ENCODE results near the gene ACKR4. TPM values are rescaled to one million over a fixed set of nuclear protein-coding genes. Genes with fewer than 3 reads are reported as not detected.

ACKR4 gene
- total and polyA plus RNA-seq, 9 of the 15 experiments (the other 6 are each of a cell fraction or from before 2014, with no cell fraction given), result 0.04 to 0.06 TPM; not detected in 7

DNA sequence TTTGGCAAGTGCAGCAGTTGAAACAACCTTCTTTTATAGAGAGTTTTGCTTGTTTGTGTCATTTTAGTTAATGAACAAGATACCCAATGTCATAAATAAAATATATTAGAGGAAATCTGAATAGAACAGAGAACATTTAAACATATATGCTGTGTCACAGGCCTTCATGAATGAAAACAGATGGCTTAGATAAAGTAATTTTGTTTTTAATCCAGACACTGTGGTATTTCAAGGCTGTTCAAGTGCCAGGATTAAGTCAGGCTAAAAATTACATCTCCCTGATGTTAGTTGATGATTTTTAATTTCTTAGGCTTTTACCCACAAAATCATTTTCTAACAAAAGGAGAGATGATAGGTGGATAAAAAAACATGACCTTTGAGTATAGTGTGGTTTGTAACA lies 4.9 kb upstream of the ACKR4 start:
- H2AFZ ChIP-seq (ENCODE audit: low read depth, low read length), result no peak overlapping the region
- no peaks in the 10 kb centered on the region for H3K9me3 ChIP-seq (replicated peaks; ENCODE audit: control insufficient read depth, insufficient read depth, low read depth, low read length)
- ChIA-PET CTCF (ENCODE audit: low intra/inter-chr PET ratio) (no interaction called here), POLR2A (no interaction called here)
- no peaks in the 10 kb centered on the region for H3K9me1 ChIP-seq (ENCODE audit: control insufficient read depth, insufficient read depth, low read length)
- ATAC-seq, result no peak
- no peak overlapping the region for H3K9ac ChIP-seq (ENCODE audit: insufficient read depth in 1 of 2, low read depth in 2 of 2, low read length in 2 of 2)
- H4K20me1 ChIP-seq (replicated peaks; ENCODE audit: control insufficient read depth, insufficient read depth, low read length), result no peaks in the 10 kb centered on the region
- in situ Hi-C loops (cut with MboI) (no loop called here), intact Hi-C loops (cut with micrococcal nuclease) (no loop called here)
- H3K4me2 ChIP-seq (ENCODE audit: insufficient read depth, low read length), result no peak overlapping the region
- H3K79me2 ChIP-seq (ENCODE audit: control insufficient read depth, insufficient read depth, low read length), result no peaks in the 10 kb centered on the region
- H3K36me3 ChIP-seq (ENCODE audit: control insufficient read depth, insufficient read depth, low read length), result no peaks in the 10 kb centered on the region
- FAIRE-seq, result no peak
- no peaks in the 10 kb centered on the region for H3K4me1 ChIP-seq (replicated peaks in 1 of 2; ENCODE audit: control insufficient read depth in 2 of 2, insufficient read depth in 2 of 2, low read length in 2 of 2)
- H3K27ac ChIP-seq (ENCODE audit: extremely low read depth, low read depth, low read length), result no peak overlapping the region
- no peak for DNase-seq (ENCODE audit: extremely low read depth in 1 of 4, low spot score in 3 of 4)
- H3K4me3 ChIP-seq, result no peak overlapping the region
- BruUV-seq (replicated peaks), result no TSS peak
- no peaks in the 10 kb centered on the region for H3K27me3 ChIP-seq (ENCODE audit: control insufficient read depth in 2 of 2, insufficient read depth in 2 of 2, low read length in 2 of 2)
- TF ChIP-seq FOXA1 (IDR thresholded peaks at IDR 0.05; ENCODE audit: borderline replicate concordance) (no peak), TSC22D4 (tag; IDR thresholded peaks at IDR 0.05) (no peak), SRSF1 (IDR thresholded peaks at IDR 0.05; ENCODE audit: low read depth, low read length) (no peak), NFRKB (IDR thresholded peaks at IDR 0.05; ENCODE audit: low read depth) (no peak), HDGF (IDR thresholded peaks at IDR 0.05) (no peak), SIRT6 (IDR thresholded peaks at IDR 0.05; ENCODE audit: low read depth, low read length) (no peak), NCOA2 (IDR thresholded peaks at IDR 0.05; ENCODE audit: partially characterized antibody in 2 of 2) (no peak), NR1H2 (CRISPR knock-in tag; IDR thresholded peaks at IDR 0.05) (no peak)
- TF ChIP-seq, protein P1, sequence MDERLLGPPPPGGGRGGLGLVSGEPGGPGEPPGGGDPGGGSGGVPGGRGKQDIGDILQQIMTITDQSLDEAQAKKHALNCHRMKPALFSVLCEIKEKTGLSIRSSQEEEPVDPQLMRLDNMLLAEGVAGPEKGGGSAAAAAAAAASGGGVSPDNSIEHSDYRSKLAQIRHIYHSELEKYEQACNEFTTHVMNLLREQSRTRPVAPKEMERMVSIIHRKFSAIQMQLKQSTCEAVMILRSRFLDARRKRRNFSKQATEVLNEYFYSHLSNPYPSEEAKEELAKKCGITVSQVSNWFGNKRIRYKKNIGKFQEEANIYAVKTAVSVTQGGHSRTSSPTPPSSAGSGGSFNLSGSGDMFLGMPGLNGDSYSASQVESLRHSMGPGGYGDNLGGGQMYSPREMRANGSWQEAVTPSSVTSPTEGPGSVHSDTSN (CRISPR knock-in tag; IDR thresholded peaks at IDR 0.05; ENCODE audit: low read depth), result no peak
- TF ChIP-seq, protein P1 (tag; conservative IDR thresholded peaks at IDR 0.05; ENCODE audit: low read depth), result no peak
- TF ChIP-seq, protein P2, sequence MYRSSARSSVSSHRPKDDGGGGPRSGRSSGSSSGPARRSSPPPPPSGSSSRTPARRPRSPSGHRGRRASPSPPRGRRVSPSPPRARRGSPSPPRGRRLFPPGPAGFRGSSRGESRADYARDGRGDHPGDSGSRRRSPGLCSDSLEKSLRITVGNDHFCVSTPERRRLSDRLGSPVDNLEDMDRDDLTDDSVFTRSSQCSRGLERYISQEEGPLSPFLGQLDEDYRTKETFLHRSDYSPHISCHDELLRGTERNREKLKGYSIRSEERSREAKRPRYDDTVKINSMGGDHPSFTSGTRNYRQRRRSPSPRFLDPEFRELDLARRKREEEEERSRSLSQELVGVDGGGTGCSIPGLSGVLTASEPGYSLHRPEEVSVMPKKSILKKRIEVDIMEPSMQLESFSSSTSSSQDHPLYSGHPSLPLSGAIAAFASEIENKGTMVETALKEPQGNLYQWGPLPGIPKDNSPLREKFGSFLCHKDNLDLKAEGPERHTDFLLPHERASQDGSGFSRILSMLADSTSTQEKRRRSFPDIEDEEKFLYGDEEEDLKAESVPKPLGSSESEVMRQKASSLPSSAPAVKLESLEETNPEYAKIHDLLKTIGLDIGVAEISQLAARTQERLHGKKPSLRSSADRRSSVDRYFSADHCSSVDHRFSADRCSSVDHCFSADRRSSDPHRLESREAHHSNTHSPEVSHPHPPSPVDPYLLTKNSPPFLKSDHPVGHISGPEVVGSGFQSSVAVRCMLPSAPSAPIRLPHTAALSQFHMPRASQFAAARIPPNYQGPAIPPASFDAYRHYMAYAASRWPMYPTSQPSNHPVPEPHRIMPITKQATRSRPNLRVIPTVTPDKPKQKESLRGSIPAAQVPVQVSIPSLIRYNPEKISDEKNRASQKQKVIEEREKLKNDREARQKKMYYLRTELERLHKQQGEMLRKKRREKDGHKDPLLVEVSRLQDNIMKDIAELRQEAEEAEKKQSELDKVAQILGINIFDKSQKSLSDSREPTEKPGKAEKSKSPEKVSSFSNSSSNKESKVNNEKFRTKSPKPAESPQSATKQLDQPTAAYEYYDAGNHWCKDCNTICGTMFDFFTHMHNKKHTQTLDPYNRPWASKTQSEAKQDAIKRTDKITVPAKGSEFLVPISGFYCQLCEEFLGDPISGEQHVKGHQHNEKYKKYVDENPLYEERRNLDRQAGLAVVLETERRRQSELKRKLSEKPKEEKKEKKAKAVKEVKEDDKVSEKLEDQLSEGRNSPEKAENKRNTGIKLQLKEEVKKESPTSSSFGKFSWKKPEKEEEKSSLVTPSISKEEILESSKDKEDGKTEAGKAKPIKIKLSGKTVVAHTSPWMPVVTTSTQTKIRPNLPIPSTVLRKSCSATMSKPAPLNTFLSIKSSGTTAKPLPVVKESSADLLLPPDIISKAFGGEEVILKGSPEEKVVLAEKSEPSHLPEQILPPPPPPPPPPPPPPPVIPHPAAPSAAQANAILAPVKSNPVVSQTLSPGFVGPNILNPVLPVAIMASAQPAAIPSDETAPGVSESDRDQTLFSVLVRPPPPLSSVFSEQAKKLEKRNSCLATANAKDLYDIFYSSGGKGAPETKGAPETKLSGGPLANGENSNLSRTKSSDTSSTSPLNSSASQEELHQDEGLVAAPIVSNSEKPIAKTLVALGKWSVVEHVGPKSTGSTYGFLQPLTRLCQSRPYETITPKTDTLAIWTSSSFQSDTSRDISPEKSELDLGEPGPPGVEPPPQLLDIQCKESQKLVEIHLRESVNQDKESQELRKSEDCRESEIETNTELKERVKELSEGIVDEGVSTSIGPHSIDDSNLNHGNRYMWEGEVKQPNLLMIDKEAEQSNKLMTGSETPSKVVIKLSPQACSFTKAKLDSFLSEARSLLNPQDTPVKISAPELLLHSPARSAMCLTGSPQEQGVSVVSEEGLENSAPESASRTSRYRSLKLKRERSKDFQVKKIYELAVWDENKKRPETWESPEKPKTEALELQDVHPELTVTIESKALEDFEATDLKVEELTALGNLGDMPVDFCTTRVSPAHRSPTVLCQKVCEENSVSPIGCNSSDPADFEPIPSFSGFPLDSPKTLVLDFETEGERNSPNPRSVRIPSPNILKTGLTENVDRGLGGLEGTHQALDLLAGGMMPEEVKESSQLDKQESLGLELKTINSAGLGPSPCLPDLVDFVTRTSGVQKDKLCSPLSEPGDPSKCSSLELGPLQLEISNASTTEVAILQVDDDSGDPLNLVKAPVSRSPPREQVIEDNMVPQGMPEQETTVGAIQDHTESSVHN (IDR thresholded peaks at IDR 0.05; ENCODE audit: borderline replicate concordance in 1 of 2, low read depth in 1 of 2), result no peak
- TF ChIP-seq, protein P3, sequence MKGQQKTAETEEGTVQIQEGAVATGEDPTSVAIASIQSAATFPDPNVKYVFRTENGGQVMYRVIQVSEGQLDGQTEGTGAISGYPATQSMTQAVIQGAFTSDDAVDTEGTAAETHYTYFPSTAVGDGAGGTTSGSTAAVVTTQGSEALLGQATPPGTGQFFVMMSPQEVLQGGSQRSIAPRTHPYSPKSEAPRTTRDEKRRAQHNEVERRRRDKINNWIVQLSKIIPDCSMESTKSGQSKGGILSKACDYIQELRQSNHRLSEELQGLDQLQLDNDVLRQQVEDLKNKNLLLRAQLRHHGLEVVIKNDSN (CRISPR knock-in tag; IDR thresholded peaks at IDR 0.05), result no peak

Measured in K562 (cell line).